HG03097 (cell line): ENCODE results near the gene UBE2B.
A peak's percentile ranks its signal among the peaks of the same experiment; 100 is the strongest.
"Not testable (repeated sequence)": the region's sequence is repeated elsewhere in the genome, so short reads cannot be mapped to it uniquely, and the experiment has no call there.

Experiments used
- ATAC-seq: cut with Tn5 transposase; IDR thresholded peaks from one replicate; pipeline ENCODE4 v1.9.1; 2021; ENCODE audit not compliant: unreplicated experiment, low FRiP score

The UBE2B gene

DNA sequence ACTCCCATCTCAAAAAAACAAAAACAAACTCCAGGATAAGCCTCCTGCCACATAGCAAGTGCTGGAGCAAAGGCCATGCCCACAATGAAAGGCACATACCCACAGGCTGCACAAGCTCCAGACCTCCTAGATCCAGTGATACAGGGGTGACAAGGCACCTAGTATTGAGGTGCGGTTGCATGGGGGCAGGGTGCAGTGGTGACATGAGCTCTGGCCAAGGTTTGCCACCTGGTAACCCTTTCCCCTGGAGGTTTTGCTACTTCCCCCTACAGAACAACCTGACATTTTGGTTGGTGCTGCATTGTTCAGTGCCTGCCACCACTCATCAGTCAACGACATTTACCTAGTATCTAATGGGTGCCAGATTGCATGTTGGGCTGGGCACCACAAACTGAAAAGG, 25.8 kb downstream of the UBE2B start:
- no peak for ATAC-seq

DNA sequence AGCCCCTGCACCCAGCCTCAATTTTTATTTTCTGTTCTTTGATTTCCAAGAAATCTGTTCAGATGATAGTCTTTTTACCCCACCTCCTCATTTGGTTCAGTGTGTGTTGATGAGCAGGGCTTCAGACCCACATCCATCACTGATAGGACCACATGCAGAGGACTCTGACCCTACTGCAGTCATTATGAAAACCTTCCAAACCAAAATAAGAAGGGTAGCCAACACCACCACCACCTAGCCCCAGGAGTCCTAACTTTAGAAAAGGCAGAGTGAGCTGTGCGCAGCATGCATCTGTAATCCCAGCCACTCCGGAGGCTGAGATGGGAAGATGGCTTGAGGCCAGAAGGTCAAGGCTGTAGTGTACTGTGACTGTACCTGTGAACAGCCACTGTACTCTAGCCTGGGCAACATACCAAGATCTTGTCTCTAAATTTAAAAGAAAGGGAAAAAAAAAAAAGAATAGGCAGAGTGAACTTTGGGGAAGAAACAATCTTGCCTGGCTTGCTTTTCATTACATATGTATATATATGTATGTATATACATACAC, 27.3 kb downstream of the UBE2B start:
- no peak for ATAC-seq

- ATAC-seq: no peak
Measured at GRCh38 chr5:134403951-134404350, 32.6 kb downstream of the UBE2B start.

DNA sequence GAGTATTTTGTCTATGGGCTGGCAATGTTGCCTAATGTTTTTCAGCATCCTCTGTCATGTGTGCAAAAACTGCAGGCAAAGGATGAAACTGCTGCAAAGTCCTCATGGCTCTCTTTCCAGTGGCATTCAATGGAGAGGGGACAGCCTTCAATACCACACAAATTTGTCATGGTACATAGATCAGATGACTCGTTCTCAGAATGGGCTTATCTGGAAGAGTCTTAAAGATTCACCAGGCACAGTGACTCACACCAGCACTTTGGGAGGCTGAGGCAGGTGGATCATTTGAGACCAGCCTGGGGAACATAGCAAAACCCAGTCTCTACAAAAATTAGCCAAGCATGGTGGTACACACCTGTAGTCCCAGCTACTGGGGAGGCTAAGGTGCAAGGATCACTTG, 35.0 kb downstream of the UBE2B start:
- no peak for ATAC-seq

- no peak for ATAC-seq
Measured at GRCh38 chr5:134409321-134409720, 38.0 kb downstream of the UBE2B start.

- no peak for ATAC-seq
Measured at GRCh38 chr5:134410822-134411221, 39.5 kb downstream of the UBE2B start.

DNA sequence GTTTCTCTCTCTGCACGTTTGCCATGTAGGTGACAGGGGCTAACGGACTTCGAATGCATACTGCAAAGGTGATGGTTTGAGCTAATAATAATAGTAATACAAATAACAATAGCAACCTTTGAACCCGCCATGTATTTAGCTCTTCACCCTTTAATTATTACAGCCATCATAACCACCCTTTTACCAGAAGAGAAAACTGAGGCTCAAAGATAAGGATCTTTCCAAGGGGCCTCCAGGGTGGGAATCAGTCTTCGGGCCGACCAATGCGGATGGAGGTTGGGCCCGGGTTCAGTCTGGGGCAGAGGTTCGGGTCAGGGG, 39.8 kb downstream of the UBE2B start:
- no peak for ATAC-seq

- peak; percentile 93 for ATAC-seq
Measured at GRCh38 chr5:134411546-134412266, 40.3 kb downstream of the UBE2B start, which contains the start of gene CDKN2AIPNL. Gene CDKN2AIPNL, minus strand, starts transcription at chr5:134411881. Its CDS starts 27 bp downstream, at chr5:134411854.

GRCh38 chr5:134413046-134413445, 41.7 kb downstream of the UBE2B start:
- ATAC-seq: no peak

DNA sequence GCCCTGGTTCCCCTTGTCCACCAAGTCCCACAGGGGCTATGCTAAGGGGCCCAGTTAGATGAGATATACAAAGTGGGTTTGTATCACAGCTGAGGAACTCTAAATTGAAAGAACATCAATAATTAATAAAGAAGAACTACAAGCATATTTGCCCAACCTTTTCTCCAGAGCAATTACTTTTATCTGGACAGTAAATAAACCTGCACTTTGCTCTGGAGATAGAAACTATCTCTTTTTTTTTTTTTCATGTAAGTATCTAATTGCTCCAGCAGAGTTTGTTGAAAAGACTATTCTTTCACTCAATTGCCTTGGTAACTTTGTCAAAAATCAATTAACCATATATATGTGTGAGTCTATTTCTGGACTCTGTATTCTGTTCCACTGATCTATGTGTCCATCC, 46.3 kb downstream of the UBE2B start:
- no peak for ATAC-seq

DNA sequence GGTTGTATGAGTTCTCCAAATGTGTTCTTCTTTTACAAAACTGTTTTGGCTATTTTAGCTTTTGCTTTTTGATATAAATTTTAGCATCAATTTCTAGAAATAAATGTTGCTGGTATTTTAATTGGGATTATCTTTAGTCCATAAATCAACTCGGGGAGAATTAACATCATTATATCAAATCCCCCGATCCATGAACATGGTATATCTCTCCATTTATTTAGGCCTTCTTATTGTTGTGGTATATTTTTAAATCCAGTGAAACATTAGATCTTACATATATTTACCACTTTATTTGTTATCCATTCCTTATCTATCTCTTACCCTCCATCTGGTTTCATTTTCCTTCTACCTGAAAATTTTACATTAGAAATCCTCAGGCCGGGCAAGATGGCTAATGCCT, 47.6 kb downstream of the UBE2B start:
- ATAC-seq: no peak

- ATAC-seq: no peak
Measured at GRCh38 chr5:134420343-134420742, 49.0 kb downstream of the UBE2B start.

DNA sequence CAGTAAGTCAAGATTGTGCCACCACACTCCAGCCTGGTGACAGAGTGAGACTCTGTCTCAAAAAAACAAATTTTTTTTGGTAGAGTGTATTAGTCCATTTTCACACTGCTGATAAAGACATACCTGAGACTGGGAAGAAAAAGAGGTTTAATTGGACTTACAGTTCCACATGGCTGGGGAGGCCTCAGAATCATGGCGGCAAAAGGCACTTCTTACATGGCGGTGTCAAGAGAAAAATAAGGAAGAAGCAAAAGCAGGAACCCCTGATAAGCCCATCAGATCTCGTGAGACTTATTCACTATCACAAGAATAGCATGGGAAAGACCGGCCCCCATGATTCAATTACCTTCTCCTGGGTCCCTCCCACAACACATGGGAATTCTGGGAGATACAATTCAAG, 49.7 kb downstream of the UBE2B start:
- ATAC-seq: not testable (repeated sequence)

DNA sequence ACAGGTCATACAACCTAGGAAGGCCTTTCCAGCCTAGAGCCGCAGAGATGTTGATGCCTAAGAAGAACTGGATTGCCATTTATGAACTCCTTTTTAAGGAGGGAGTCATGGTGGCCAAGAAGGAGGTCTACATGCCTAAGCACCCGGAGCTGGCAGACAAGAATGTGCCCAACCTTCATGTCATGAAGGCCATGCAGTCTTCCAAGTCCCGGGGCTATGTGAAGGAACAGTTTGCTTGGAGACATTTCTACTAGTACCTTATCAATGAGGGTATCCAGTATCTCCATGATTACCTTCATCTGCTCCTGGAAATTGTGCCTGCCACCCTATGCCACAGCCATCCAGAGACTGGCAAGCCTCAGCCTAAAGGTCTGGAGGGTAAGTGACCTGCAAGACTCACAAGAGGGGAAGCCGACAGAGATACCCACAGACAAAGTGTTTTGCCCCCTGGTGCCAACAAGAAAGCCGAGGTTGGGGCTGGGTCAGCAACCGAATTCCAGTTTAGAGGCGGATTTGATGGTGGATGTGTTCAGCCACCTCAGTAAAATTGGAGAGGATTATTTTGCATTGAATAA, 51.5 kb downstream of the UBE2B start:
- ATAC-seq: no peak

- no peak for ATAC-seq
Measured at GRCh38 chr5:134423376-134423775, 52.0 kb downstream of the UBE2B start.

DNA sequence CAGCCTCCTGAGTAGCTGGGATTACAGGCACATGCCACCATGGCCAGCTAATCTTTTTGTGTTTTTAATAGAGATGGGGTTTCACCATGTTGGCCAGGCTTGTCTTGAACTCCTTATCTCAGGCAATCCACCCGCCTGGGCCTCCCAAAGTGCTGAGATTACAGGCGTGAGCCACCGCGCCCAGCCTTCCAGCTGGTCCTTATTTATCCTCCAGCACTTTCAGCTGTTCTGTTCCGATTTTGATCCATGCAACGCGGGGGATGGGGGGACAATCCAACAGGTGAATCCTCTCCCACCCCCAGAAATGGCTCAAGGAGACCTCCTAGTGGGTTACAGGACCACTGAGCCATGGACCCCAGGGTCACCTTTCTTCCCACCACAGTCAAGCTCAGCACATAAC, 55.0 kb downstream of the UBE2B start:
- no peak for ATAC-seq

- ATAC-seq: no peak
Measured at GRCh38 chr5:134427540-134428041, 56.2 kb downstream of the UBE2B start.

DNA sequence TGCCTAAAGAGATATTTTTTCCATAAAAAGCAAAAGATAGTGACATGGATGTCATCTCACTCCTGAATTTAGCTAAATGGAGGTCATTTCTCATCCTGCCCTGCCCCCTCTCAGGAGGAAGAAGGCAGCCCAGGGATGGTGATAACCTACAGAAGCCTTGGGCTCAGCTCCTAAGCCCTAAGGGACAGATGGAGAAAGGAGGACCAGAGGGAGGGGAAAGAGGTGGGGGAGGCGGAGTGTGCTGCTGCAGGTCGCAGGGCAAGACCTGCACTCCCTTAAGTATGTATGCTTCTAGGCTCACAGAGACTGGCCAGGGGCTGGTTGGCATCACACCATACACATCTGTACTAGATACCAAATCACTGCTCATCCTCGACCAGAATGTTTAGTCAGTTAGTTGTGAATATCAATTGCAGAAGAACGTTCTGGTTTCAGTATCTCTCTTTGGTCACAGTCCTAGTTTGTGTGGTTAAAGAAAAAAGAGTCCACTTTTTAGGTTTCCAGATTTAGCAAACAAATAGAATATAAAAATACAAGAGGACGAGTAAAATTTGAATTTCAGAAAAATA, 58.7 kb downstream of the UBE2B start:
- no peak for ATAC-seq

DNA sequence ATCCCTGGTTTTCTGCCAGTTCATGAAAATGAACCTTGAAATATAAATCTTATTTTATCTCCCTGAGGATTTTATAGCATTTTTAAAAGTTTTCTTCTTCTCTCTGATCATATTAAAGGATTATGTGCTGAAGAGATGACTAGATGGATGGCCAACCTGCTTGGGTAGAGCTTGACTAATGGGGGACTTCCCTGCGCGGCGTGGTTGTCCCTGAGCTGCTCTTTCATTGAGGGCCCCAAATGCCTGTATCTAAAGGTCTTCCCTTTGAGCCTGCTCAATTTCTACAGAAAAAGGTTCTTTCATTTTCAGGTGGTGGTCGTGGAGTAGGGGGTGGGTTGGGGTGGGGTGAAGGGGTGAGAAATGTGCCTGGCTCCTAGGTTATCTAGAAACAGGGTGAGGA, 60.8 kb downstream of the UBE2B start:
- no peak for ATAC-seq

DNA sequence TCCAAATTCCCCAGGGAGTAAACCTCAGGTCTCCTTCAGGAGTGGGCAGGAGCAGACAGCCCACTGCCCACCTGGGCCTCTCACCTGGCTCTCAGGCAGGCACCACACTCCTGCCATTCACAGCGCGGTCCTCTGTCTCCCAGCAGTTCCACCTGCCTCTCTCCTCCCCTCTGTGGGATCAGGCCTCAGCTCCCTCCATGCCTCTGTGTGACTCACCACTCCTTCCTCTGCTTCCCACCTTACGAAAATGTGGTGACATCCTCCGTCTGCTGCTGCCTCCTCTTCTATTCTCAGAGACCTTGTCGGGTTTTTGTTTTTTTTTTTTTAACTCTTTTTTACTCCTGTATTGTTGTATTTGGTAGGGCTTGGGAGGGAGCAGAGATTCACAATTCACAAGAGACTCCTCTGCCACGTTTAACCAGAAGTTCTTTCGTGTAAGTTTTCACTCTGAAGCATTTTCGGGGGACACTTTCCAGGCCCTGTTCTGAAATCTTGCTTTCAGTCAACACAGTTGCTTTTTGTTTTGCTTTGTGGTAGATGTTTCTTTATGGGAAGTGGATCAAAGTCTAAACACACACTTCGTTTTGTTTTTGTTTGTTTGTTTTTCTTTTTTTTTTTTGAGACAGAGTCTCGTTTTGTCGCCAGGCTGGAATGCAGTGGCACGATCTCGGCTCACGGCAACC, 61.4 kb downstream of the UBE2B start:
- no peak for ATAC-seq

- ATAC-seq: no peak
Measured at GRCh38 chr5:134435560-134435959, 64.2 kb downstream of the UBE2B start.
